TTC549 (cell line): Measurements from ENCODE around the gene ENTPD7.
"Not testable (repeated sequence)": the region's sequence is repeated elsewhere in the genome, so short reads cannot be mapped to it uniquely, and the experiment has no call there.

Experiments
- FAIRE-seq: peaks from 2 replicates; lab custom pipeline; 2012; peaks lifted over from hg19 to GRCh38; lab: Jason Lieb, UNC

Gene ENTPD7, protein sequence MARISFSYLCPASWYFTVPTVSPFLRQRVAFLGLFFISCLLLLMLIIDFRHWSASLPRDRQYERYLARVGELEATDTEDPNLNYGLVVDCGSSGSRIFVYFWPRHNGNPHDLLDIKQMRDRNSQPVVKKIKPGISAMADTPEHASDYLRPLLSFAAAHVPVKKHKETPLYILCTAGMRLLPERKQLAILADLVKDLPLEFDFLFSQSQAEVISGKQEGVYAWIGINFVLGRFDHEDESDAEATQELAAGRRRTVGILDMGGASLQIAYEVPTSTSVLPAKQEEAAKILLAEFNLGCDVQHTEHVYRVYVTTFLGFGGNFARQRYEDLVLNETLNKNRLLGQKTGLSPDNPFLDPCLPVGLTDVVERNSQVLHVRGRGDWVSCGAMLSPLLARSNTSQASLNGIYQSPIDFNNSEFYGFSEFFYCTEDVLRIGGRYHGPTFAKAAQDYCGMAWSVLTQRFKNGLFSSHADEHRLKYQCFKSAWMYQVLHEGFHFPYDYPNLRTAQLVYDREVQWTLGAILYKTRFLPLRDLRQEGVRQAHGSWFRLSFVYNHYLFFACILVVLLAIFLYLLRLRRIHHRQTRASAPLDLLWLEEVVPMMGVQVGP

GRCh38 chr10:99659031-99659867 is at the start of gene ENTPD7:
ENTPD7 (plus strand) TSS chr10:99659509; CDS start chr10:99659957, 448 bp downstream.
- FAIRE-seq: peak; percentile 82

- no peak for FAIRE-seq
These were observed 49.1 kb upstream of the ENTPD7 start for GRCh38 chr10:99610221-99610620.

DNA sequence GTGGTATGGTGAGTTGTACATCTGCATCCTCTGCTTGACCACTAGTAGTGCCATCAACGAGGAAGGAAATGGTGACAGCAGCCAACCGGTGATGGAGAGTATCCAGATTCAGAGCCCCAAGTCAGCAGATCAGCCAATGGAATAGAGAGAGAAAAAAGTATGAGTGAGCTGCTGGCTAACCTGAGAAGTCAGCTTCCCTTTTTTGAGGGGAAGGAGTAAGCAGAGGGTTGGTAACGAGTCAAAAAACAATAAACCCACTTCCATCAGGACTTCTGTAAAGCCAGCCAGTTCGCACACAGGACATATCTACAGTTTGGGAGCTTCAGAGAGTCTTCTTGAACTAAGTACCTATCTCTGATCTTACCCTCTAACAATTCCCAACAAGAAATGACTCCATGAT is 48.0 kb upstream of the ENTPD7 start:
- no peak for FAIRE-seq

DNA sequence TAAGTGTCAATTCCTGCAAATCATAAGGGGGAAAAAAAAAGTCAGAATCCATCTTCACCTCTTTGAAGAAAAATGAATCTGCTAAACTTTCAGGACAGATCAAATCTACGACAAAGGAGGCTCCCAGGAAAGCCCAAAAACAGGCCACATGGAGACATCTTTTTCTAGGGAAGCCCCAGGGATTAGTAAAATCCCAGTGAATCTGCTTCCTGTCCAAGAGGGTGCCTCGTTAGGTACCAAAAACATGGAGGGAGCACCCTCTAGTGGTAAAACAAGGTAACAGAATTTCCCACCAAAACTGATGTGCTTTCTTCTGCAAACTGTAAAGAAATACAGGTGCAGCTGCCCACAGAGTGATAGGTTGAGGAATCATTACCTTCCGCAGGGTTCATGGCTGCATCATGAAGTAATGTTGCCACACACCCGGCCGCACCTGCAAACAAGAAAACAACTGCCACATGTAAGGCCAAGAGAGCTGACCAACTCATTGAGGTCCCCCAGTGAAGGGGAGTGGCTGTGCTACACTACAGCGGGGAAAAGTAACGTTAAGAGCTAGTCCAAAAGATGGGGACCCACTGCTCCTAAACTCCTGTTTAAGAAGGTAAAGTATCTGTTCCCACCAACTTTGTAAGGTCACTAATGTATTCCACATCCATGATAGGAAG is 47.0 kb upstream of the ENTPD7 start:
- peak; percentile 19 for FAIRE-seq

GRCh38 chr10:99615426-99615825 is 43.9 kb upstream of the ENTPD7 start:
- no peak for FAIRE-seq

DNA sequence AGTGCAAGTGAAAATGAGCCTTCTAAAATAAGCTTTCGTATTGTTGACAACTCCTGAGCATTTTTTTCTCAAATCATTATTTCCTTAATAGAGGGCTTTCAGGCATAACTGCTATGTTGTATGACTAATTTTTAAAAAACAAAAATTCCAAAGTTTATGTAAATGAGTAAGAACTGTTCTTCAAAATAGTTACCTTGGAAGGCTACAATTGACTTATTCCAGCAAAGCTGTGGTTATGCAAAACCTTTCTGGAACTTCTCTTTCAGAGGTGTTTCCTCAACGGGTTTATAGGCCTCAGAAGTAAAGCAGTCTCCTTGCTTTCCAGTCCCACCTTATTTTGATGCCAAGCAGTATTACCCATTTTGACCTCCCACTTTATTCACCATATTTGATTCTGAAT is 41.6 kb upstream of the ENTPD7 start:
- no peak for FAIRE-seq

GRCh38 chr10:99619090-99619800 is 40.1 kb upstream of the ENTPD7 start:
- FAIRE-seq: no peak

- no peak for FAIRE-seq
These were observed 39.2 kb upstream of the ENTPD7 start, which contains the start of gene SLC25A28 for GRCh38 chr10:99619851-99620710. SLC25A28 (minus strand) TSS chr10:99620439; CDS start chr10:99620335, 104 bp downstream.

DNA sequence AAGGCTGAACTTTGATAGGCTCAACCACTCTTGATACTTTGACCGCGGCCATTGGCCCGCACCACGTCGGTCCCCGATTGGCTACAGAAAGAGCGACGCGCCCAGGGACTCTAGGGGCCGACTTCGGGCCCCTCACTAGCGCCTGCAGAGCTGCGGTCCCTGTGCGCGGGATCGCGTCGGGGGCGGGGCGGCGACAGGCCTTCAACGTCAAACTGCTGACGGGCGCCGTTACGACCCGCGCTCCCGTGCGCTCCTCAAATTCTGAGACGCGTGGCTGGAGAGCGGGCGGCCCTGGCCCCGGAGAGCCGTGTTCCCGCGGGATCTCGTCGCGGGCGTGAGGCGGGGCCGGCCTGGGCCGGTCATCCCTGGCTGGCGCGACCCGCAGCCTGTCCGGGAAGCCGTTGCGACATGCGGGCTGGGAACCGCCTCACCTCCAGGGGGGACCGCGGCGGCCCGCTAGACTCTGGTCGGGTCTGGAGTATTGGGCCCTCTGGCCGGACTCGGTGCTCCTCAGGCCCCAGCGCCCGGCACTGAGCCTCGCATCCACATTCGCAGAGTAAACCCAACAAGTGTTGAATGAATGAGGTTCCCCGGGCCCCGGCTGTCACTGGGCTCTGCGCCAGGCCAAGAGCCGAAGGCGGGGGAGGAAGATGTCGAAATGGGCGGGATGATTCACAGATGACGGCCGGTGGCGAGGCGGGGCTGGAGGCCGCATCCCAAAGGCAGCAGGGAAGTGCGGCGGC is 38.4 kb upstream of the ENTPD7 start:
- peak; percentile 98 for FAIRE-seq

DNA sequence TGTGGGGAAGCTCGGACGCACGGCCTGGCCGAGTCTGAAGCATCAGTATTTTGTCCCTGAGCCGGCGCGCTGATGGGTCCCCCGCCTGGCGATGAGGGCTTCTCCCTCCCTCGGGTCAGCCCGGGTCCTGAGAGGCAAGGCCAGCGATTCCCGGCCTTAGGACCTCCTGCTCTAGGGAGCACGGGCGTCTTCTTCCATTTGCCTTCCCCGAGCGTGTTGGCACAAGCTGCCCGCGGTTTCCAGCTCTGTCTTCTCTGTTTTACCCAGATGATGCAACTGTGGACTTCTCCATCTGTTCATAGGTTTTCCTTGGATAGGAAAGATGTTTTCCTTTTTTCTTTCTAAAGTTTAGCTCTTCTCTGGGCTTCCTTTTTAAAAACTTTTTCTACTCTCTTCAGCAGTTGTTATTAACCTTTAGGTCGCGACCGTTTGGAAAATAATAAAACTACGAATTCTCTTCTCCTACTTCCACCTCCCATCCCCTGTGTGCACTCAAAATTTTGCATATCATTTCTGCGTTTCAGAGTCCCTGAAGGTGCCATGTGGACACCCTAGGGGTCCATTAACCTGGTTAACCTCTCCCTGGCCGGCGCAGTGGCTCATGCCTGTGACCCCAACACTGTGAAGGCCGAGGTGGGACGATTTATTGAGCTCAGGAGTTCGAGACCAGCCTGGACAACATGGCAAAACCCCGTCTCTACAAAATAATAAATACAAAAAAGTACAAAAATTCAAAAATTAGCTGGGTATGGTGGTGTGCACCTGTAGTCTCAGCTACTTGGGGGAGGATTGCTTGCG is 37.7 kb upstream of the ENTPD7 start:
- FAIRE-seq: no peak

DNA sequence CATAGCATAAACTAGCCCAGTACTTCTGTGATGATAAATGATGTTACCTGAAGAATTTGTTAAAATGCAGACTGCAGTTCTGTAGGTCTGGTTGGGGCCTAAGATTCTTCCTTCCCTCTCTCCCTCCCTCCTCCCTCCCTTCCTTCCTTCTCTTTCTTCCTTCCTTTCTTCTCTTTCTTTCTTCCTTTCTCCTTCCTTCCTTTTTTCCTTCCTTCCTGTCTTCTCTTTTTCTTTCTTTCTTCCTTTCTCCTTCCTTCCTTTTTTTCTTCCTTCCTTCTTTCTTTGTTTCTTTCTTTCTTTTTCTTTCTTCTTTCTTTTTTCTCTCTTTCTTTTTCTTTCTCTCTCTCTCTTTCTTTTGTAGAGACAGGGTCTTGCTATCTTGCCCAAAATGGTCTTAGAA is 35.4 kb upstream of the ENTPD7 start:
- no peak for FAIRE-seq

GRCh38 chr10:99625124-99625523 is 34.2 kb upstream of the ENTPD7 start:
- not testable (repeated sequence) for FAIRE-seq

GRCh38 chr10:99628923-99629624 is 30.2 kb upstream of the ENTPD7 start:
- no peak for FAIRE-seq

DNA sequence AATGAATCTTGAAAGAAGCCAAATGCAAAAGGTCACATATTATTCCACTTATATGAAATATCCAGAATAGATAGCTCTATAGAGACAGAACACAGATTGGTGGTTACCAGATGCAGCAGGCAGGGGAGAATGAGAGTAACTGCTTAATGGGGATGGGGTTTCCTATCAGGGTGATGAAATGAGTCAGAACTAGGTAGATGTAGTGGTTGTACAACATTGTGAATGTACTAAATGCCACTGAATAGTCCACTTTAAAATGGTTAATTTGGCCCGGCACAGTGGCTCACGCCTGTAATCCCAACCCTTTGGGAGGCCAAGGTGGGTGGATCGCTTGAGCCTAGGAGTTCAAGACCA is 29.7 kb upstream of the ENTPD7 start:
- no peak for FAIRE-seq

GRCh38 chr10:99630433-99630832 is 28.9 kb upstream of the ENTPD7 start:
- FAIRE-seq: no peak

DNA sequence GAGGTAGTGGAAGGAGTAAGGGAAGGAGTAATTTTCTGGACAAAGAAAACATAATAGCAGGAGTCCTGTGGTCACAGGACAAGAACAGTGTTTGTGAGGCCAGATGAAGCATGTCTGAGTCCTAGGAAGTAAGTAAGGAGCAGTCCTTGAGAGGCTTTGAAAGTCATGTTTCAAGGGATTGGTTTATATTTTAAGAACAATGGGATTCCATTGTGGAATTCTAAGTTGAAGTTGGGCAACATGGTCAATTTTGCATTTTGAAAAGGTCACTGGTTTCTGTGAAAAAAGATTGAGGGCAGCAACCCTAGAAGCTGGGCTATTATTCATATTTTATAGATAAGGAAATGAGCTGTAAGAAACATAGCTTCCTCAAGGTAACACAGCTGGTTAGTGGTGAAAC is 28.3 kb upstream of the ENTPD7 start:
- FAIRE-seq: no peak

- no peak for FAIRE-seq
These were observed 27.8 kb upstream of the ENTPD7 start for GRCh38 chr10:99631496-99631895.

- no peak for FAIRE-seq
These were observed 25.5 kb upstream of the ENTPD7 start for GRCh38 chr10:99633832-99634231.
